GM21447 (cell line): ENCODE results near the gene MYL3.
"Not testable (repeated sequence)": the region's sequence is repeated elsewhere in the genome, so short reads cannot be mapped to it uniquely, and the experiment has no call there.

Source experiments
- ATAC-seq: cut with Tn5 transposase; IDR thresholded peaks from one replicate; pipeline ENCODE4 v1.9.1; 2021; ENCODE audit not compliant: unreplicated experiment

The MYL3 gene

GRCh38 chr3:46831316-46831715, 31.9 kb downstream of the MYL3 start:
- ATAC-seq, result no peak

GRCh38 chr3:46830801-46831200, 32.4 kb downstream of the MYL3 start:
- no peak for ATAC-seq

- no peak for ATAC-seq
These were observed 33.5 kb downstream of the MYL3 start for GRCh38 chr3:46829699-46830208.

- no peak for ATAC-seq
These were observed 37.8 kb downstream of the MYL3 start for GRCh38 chr3:46825450-46825849.

- no peak for ATAC-seq
These were observed 38.9 kb downstream of the MYL3 start for GRCh38 chr3:46824211-46824970.

- not testable (repeated sequence) for ATAC-seq
These were observed 39.9 kb downstream of the MYL3 start for GRCh38 chr3:46823314-46823713.

GRCh38 chr3:46821553-46821952, 41.7 kb downstream of the MYL3 start:
- no peak for ATAC-seq

- ATAC-seq, result no peak
These were observed 42.4 kb downstream of the MYL3 start for GRCh38 chr3:46820852-46821251.

GRCh38 chr3:46812237-46812791, 50.9 kb downstream of the MYL3 start:
- ATAC-seq, result no peak

- no peak for ATAC-seq
These were observed 51.5 kb downstream of the MYL3 start for GRCh38 chr3:46811615-46812236.

GRCh38 chr3:46808766-46809165, 54.5 kb downstream of the MYL3 start:
- ATAC-seq, result not testable (repeated sequence)
